Stimulated activated CD4-positive, alpha-beta T cell treated with anti-CD3 and anti-CD28 coated beads, Interleukin-4, amount 100 ng/mL, for 4 hours (primary cell): ENCODE measurements around the gene PARVB.

Source experiments
- DNase-seq, 2 experiments: peaks; one replicate each; pipeline ENCODE4 v3.0.0-alpha.2; 2020

Gene PARVB

GRCh38 chr22:44164031-44164430 lies 139.9 kb downstream of the PARVB start:
- DNase-seq = no peak

GRCh38 chr22:44165286-44165874 lies 141.3 kb downstream of the PARVB start:
- no peak for DNase-seq

GRCh38 chr22:44166498-44167276 lies 142.6 kb downstream of the PARVB start:
- DNase-seq = no peak

- DNase-seq = no peak
These were observed 143.4 kb downstream of the PARVB start for GRCh38 chr22:44167501-44167900.

GRCh38 chr22:44168206-44168605 lies 144.1 kb downstream of the PARVB start:
- DNase-seq = no peak

GRCh38 chr22:44170470-44170869 lies 146.4 kb downstream of the PARVB start:
- no peak for DNase-seq

GRCh38 chr22:44171561-44171960 lies 147.5 kb downstream of the PARVB start:
- no peak for DNase-seq

- no peak for DNase-seq
These were observed 148.4 kb downstream of the PARVB start for GRCh38 chr22:44172370-44173108.

GRCh38 chr22:44173154-44173553 lies 149.1 kb downstream of the PARVB start:
- no peak for DNase-seq

GRCh38 chr22:44175676-44176075 lies 151.6 kb downstream of the PARVB start:
- no peak for DNase-seq

- DNase-seq = no peak
These were observed 155.3 kb downstream of the PARVB start for GRCh38 chr22:44179196-44179988.

- DNase-seq = no peak
These were observed 156.0 kb downstream of the PARVB start for GRCh38 chr22:44179989-44180705.

- DNase-seq = no peak
These were observed 156.6 kb downstream of the PARVB start, which contains the start of gene PARVG for GRCh38 chr22:44180706-44181032. PARVG (plus strand) TSS chr22:44180925; CDS start chr22:44183330, 2,405 bp downstream.

- peak; percentile 57 to 78 for DNase-seq
These were observed 157.2 kb downstream of the PARVB start for GRCh38 chr22:44181033-44181911.

- peak in 1 of 2 experiments; percentile 21 for DNase-seq
These were observed 157.9 kb downstream of the PARVB start for GRCh38 chr22:44181912-44182587.

GRCh38 chr22:44182588-44183286 lies 158.6 kb downstream of the PARVB start:
- DNase-seq = peak; percentile 11 to 24

GRCh38 chr22:44183287-44183588 lies 159.1 kb downstream of the PARVB start:
- DNase-seq = peak in 1 of 2 experiments; percentile 5

- no peak for DNase-seq
These were observed 159.9 kb downstream of the PARVB start for GRCh38 chr22:44184006-44184405.

GRCh38 chr22:44185237-44186120 lies 161.4 kb downstream of the PARVB start:
- DNase-seq = no peak
